Fibroblast of skin of left quadriceps (primary cell): ENCODE data around the gene FILIP1.
A peak's percentile ranks its signal among the peaks of the same experiment; 100 is the strongest.
"Not testable (repeated sequence)": the region's sequence is repeated elsewhere in the genome, so short reads cannot be mapped to it uniquely, and the experiment has no call there.

Source experiments
- DNase-seq, 2 experiments: peaks; one replicate each; pipeline ENCODE4 v3.0.0-alpha.2; 2013; ENCODE audit warnings: low read depth in 2 of 2

Gene FILIP1

GRCh38 chr6:75449630-75450206 lies 43.9 kb downstream of the FILIP1 start:
- peak in 1 of 2 experiments; percentile 50 for DNase-seq

GRCh38 chr6:75446241-75446880 lies 47.2 kb downstream of the FILIP1 start:
- DNase-seq: no peak

DNA sequence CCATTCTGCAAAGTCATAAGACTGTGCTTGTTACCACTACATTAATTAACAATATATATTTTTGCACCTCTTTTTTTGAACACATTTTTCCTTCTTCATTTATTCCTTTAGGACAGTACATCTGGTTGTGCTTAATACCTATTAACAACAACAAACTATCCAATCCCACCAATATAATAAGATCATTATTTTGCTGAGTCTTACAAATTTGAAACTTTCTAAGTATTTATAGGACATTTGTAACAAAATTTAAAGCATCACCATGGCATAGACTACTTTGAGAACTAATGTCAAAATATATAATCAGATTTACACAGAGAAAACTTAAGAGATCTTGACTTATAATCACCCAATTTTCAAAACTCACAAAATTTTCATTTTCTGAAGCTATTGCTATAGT lies 47.9 kb downstream of the FILIP1 start:
- DNase-seq: no peak

DNA sequence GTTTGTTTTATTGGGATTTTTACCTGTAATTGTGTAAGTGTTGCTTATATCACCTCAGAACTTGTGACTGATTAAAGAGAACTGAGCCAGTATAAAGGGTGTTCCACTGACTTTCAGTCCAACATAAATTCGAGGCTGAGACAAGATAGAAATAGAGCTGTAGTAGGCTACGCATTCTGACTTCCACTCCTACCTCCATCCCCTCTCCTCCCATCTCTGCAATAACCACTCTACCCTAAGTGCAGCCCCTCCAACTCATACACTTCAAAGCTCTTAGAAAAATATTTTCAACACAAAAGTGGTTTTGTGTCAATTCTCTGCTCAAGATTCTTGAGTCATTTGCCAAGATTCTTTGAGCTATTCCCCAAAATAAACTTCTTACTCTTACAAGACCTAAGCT lies 48.7 kb downstream of the FILIP1 start:
- no peak for DNase-seq

DNA sequence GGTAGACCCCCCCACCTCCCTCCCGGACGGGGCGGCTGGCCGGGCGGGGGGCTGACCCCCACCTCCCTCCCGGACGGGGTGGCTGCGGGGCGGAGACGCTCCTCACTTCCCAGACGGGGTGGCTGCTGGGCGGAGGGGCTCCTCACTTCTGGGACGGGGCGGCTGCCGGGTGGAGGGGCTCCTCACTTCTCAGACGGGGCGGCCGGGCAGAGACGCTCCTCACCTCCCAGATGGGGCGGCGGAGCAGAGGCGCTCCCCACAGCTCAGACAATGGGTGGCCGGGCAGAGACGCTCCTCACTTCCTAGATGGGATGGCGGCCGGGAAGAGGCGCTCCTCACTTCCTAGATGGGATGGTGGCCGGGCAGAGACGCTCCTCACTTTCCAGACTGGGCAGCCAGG lies 51.7 kb downstream of the FILIP1 start:
- not testable (repeated sequence) for DNase-seq

- DNase-seq: not testable (repeated sequence)
Observed at GRCh38 chr6:75441479-75441878, 52.1 kb downstream of the FILIP1 start.

DNA sequence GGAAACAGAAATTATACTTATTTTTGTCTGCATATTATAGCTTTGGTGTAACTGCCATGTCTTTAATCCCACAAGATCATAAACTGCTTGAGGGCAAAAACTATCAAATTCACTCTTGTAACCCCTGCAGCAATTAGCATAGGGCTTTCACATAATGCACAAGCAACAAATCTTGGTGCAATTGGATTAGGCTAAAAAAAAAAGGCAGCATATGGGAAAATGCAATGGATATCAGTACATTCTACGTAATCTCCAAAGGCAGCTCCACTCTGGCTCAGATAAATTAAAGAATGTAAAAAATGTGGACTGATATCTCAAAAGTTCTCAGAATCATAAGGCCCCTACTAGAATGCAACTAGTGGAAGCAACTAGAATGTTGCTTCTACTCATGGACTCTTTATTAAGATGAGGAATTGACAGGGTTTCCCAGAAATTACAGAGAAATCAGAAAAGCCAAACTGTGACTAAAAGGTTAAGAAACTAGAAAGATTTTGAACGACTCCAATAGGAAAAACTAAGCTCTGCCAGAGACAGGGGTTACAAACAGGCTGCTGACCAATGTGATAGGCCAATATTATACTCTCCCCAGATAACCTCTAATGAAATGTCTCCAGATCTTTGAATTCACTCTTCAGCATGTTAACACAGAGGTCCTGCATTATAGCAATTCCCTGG lies 55.0 kb downstream of the FILIP1 start:
- DNase-seq: no peak

DNA sequence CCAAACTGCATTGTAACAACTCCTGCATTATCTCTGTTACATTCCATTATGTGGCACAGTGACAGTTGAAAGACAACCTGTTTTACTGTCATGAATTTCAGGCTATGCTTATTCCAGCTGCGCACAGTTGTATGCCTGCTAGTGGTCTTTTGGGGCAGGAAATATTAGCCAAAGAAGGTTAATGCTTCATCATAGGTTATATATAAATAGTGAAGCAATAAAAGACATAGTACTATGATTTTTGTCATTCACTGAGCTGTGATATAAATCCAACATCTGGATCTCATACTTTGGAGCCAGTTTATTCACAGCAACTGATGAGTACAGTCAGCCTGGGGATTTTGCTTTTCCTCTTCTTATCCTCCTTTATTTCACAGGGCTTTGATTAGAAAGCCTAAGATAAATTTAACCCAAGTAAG lies 55.6 kb downstream of the FILIP1 start:
- peak in 1 of 2 experiments; percentile 22 for DNase-seq

GRCh38 chr6:75437421-75437891 lies 56.1 kb downstream of the FILIP1 start:
- DNase-seq: no peak

DNA sequence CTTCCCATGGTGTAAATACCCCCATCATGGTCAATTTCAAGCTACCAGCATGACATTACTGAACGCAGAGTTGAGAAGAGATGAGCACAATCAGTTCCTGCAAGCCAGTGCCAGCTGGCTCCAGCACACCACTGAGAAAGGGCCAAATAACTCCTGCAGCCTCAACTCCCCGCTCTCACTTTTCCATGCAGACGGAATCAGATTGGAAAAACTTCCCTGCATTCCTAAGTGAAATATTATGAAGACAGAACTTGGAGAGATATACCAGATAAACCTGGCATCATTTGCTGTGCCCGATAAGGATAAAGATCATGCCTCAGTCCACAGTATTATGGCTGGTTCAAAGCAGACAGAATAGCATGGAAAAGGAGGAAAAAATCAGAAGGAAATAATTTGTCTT lies 56.7 kb downstream of the FILIP1 start:
- no peak for DNase-seq

- not testable (repeated sequence) for DNase-seq
Observed at GRCh38 chr6:75432809-75433208, 60.8 kb downstream of the FILIP1 start.

DNA sequence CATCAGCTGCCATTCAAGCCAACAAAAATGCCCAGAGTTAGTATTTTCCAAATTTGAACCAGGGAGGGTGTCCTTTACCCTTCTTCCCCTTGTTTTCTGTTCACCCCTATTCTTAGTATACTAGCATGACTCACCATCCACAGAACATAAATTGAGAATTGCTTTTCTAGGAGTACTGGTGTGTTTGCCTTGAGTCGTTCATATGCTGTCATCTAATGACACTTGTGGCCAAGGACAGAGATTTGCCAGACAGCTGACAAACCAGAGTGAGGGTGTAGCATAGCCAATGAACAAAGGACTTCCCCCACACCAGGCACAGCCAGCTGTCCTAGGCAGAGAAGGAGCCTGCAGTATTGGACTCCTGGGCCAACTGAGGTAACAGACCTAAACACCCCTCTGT lies 62.2 kb downstream of the FILIP1 start:
- DNase-seq: no peak

- no peak for DNase-seq
Observed at GRCh38 chr6:75430631-75431325, 62.8 kb downstream of the FILIP1 start.

DNA sequence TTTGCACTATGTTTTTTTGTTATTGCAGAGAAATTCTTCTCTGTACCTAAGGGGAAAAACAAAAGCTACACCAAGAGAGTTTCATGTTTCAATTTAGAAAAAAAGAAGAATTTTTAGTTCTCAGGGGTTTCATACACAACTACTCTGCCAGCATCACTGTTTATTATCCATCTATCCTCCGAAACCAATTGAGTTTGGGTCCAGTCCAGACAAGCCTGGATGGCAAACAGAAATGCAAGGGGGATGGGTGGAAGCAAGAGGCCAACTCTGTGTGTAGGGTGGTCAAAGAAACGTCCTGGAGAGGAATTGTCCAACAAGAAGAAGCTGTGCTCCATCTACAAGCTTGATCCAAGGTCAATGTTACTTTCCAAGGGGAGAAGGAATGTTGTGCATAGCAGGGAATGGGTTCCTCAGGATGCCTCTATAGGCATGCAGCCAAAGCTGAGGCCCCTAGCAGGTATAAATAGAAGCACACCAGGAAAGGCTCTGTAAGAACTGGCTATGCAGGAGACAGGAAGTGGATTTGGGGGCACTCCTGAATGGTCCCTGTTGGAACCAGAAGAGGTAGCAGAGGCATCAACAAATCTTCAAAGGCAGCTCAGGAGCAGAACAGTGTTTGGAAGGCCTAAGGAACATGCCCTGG lies 64.4 kb downstream of the FILIP1 start:
- DNase-seq: no peak

DNA sequence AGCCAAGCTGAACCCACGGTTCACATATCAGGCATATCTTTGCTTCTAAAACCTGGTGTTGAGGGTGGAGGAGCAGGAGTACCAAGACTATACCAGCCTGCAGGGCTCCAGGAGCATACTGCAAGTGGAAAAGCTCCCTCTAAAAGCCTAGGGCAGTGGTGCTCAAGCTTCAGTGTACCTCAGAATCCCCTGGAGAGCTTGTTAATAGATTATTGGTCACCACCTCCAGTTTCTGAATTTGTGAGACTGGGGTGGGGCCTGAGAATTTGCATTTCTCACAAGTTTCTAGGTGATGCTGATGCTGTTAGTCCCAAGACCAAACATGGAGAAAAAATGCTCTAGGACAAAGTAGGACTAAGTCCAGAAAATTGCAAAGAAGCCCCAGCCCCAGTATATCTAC lies 65.4 kb downstream of the FILIP1 start:
- no peak for DNase-seq

GRCh38 chr6:75427329-75427728 lies 66.3 kb downstream of the FILIP1 start:
- no peak for DNase-seq

GRCh38 chr6:75424618-75425548 lies 68.7 kb downstream of the FILIP1 start:
- no peak for DNase-seq

DNA sequence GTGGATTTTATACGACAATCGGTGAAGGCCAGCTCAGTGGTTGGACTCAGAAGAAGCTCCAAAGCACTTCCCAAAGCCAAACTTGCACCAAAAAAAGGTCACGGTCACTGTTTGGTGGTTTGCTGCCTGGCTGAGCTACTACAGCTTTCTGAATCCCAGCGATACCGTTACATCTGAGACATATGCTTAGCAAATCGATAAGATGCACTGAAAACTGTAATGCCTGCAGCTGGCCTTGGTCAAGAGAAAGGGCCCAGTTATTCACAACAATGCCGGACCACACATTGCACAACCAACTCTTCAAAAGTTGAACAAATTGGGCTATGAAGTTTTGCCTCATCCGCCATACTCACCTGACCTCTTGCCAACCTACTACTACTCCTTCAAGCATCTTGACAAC lies 70.2 kb downstream of the FILIP1 start:
- no peak for DNase-seq

- peak; percentile 63 to 71 for DNase-seq
Observed at GRCh38 chr6:75422024-75422639, 71.5 kb downstream of the FILIP1 start.

DNA sequence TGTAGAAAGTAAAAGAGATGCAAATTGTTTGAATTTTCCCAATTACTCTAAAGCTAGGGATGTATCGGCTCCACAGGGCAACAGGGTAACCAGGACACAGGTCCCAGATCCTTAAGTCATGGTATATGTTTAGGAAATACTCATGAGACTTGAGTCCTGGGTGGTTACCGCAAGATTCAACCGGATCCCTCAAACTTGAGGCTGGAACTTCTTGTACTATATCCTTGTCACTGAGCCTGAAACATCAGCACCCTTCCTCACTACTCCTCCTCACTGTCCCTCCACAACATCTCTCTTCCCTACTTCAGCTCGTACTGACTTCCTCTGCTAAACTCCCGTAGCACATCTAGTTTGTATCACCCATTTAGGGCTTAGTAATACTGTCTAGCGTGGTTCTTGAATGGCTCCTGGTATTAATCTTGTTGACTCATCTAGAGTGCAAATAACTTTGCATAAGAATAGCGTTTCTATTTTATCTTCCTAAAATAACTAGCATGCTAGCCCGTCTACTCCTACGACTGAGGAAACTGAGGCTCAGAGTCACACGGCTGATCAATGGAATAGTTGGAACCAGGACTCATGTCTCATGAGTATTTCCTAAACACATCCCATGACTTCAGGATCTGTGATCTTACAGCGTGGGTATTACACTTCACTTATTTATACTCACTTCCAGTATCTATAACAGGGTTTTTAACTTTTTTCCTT lies 72.1 kb downstream of the FILIP1 start:
- DNase-seq: no peak
